Middle frontal gyrus (tissue), 1 donor: ENCODE measurements around the gene EPB42.

Experiments used
- DNase-seq: peaks from one replicate; pipeline ENCODE4 v3.0.0-alpha.2; 2015; ENCODE audit warnings: low spot score; ENCODE audit errors: extremely low spot score

EPB42 gene

DNA sequence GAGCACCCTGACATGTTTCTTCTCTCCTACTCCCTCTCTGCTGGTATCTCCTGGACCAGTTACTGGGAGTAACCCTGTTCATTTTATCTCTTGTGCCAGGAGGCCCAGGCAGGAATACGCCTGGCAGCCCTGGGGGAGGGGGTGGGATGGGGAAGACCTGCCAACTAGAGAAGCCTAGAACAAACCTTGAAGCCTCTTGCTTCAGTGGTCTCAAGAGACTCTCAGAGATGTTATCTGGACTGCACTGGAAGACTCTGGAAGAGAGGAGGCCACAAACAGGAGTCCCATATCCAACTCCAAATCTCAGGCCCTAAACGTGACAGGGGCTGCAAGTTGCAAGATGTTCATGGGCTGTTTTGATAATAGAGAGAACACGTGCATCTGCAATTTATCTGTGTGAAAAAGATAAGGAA is at the start of gene EPB42:
EPB42 (minus strand) TSS at position 28 of the 413 bp plus-strand sequence. CDS start 193 bp downstream, outside the sequence.
- no peak for DNase-seq

DNA sequence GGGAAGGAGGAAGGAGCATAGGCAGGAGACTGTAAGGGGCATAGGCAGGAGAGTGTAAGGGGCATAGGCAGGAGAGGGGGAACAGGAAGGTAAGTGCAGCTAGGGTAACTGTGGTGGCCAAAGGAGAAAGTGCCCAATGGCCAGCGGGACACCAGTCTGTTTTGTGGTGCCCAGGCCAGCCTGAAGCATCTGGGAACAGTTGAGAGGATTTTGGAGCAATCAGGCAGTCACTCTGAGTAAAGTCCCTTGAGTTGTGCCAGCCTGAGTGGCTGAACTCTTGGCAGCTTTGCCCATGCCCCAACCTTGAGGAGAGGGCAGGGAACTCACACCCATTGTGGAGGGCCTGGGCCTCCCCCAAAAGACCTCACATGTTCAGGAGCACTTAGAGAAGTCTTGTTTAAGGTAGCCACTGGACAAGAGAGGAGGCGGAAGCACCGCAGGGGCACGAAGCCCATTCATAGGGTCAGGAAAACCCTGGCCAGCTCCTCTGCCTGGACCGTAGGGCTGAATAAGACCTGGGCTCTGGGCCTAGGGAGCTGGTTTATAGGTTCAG is 49.4 kb upstream of the EPB42 start:
- no peak for DNase-seq

DNA sequence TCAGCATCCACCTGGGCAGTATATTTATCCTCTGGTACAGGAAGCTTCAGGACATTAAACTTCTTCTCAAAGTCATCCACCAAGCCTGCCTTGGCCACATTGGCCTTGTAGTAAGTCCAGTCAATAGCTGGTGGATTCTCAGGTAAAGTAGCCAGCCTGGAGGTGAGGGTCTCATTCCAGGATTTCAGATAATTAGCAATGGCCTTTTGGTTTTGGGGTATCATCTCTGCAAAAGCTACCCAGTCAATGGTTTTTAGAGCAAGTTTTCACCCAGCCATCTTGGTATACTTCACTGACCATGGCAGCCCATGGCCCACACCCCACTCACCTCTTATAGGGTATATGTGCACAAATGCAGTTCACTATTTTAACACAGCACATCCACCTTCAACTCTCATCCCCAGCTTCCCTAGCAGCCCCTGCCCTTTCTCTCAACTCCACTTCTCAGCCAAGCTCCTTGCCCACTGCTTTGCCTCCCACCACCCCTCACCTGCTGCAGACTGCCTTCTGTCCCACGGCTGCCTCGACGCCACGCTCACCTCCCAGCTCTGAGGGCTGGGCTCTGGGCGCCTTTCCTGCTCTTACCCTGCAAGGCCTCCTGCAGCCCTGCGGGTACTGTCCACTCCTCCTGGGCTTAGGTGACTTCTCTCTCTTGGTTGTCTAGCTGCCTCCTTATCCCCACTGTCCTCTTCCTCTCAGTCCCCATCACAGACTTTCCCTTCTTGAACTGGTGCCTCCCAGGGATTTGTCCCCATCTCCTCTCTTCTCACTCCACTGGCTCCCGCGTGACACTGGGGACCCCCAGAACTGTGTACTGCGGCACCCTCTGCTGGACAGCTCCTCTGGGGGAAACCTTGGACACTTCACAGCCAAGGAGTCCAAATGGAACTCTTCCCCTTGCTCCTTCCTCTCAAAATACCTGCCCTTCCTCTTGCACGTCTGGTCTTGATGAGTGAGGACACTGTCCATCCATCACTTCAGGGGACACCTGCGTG is 47.6 kb upstream of the EPB42 start:
- DNase-seq: no peak

DNA sequence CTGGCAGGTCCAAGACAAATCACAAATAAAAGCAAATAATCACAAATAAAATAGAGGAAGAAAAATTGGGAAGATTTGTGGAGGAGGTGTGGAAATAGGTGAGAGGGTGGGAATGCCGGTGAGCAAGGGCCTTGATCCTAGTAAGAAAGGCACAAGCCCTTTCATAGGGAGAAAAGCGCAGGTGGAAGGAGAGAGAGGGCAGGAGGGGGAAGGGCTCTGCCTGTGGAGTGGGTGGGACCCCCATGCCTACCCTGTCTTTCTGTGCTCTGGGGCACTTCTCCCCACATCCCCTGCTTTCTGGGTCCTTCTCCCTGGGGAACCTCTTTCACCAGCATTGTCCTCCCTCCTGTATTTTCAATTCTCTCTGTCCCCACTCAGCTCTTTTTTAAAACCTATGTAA is 46.6 kb upstream of the EPB42 start:
- no peak for DNase-seq

DNA sequence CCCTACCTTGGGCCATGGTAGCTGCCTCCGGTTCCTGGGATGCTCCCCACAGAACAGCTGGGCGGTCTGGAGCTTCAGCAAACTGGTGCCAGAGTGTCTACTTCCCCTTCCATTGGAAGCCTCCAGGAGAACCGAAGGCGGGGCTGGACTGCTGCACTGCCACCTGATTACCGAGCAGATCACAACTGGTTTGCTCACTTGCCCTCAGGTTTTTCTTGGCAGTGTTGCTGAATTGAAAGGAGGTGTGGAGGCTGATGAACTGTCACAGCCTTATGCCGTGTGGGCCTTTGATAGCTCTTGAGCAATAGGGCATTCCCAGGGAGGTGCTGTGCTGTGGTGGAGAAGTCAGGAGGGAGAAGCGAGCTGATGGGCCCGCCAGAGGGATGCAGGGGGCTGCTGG is 46.0 kb upstream of the EPB42 start, which contains the start of gene TGM5:
TGM5 (minus strand) TSS at position 95 of the 400 bp plus-strand sequence; CDS start at position 16, 79 bp downstream.
- DNase-seq: no peak

DNA sequence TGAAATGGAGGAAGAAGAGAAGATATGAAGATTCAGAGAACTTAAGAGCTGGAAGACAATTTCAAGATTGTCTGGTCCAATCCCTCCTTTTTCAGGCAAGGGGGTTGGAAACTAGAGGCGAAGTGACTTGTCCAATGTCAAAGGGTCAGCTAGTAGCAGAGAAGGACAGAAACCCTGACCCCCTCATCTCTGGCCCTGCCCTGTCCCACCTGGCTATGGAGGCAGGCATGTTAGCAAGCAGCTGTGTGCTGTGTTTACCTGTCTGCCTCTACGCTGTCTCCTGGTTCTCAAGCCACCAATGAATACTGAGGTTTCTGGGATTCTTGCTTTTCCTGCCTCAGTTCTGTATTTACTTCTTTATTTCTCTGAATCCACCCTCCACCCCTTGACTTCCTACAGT is 45.6 kb upstream of the EPB42 start:
- no peak for DNase-seq

DNA sequence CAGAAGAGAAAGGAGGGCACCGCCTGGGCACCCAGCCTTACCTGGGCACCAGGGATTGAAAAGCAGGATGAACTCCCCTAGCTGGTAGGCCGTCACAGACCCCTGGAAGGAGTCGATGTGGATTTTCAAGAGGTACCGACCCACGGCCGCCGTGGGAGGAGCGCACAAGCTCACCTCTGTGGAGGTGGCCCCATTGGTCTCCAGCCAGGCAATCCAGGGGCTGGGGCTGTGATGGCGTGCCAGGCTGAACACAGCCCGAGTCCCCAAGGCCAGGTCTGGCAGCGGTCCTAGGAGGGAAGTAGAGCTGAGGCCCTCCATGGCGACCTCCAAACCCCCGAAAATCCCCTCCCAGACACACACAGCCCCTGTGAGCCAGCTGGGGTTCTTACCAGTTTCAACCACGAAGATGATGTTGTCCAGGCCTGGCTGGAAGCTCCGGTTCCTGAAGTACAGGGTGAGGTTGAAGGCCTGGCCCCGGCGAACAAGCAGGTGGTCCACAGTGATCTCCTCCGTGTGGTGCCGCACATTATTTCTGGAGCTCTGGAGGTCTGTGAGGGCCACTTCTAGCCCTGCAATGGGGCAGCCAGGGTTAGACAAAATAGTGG is 39.3 kb upstream of the EPB42 start:
- no peak for DNase-seq

DNA sequence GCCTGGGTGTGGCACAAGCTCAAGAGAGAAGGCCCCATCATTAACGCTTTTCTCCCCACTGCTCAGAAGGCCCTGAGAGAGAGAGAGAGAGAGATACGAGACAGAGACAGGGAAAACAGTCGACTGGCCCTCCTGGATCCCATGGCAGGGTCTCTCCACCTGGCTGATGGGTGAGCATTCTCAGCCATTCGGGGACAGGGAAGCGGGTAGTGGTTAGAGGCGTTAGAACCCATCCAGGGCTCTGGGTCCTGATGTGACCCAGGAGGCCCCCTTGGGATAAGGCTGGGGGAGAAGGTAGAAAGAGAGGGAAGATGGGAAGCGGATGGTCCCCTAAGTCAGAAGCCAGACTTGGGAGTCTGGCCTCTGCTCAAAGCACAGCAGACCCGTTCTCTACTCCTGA is 38.0 kb upstream of the EPB42 start:
- no peak for DNase-seq

DNA sequence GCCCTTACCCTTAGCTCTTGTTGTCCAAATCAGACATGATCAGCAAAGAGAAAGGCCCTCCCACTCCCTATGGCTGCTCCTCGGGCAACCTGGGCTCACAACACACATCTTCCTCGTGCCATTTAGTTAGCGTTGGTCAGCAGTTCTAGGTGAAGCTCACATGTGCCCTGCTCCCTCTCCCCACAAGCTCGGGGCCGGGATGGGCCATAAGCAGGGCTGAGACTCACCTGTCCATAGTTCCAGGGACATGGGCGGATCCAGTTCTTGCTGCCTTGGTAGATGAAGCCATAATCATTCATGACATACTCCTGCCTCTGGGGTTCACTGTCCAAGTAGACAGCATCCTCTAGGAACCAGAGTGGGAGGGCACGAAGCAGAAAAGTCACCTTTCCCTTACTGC is 35.5 kb upstream of the EPB42 start:
- no peak for DNase-seq

DNA sequence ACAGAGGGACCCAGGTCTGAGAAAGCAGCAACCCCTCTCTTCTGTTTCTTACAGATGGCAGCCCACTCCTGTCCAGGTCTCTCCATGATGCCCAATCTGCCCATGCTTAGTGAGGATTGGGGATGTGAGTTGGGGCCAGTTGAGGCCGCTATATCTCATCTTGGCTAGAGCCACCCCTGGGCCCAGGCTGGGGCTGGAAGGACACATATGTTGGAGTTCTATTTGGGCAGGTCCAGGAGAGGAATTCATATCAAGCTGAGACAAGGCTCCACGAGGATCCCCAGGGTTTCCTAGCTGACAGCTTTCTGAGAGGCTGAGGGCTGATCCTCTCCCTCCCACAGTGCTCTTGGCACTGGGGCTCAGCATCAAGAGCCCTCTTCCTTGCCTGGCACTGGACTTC is 34.6 kb upstream of the EPB42 start:
- no peak for DNase-seq

DNA sequence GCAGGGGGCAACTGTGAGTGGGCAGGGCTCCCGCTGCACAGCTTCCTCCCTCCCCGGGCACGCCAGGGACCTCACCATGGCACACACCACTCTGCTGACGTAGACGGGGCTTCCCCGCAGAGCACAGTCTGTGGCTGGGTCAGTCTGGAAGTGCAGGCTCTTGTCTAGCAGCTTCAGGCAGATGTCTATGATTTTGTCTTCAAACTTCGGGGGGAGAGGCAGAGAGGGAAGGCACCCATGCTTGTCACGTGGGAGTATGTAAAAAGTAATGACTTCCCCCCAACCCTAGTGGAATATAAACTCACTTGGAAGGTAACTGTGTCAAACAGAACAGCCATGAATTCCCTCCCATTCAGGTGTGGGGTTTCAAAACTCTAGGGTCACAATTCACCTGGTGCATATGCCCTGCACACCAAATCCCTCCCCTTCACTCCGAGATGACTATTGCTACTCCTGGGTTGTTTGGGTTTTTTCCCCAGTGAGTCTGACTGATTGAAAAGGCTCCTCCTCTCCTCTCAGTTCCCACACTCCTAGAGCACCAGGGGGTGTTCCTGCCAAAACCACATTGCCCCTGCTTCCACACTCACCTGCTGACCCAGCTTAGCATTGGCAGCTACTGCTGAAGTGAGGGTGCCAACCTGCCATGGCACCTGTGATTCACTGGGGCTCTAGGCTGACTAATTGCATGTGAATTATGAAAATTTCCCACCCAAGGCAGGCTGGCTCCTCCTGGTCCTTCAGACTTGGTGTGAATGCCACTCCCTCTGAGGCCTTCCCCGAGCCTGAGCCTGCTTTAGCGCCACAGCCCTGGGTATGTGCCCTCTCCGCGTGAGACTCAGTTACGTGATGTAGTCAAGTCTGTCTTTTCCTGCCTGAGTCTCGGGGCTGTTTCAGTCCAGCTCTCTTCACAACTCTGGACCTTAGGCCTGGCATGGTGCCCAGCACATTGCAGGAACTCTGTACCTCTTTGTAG is 32.9 kb upstream of the EPB42 start:
- no peak for DNase-seq

DNA sequence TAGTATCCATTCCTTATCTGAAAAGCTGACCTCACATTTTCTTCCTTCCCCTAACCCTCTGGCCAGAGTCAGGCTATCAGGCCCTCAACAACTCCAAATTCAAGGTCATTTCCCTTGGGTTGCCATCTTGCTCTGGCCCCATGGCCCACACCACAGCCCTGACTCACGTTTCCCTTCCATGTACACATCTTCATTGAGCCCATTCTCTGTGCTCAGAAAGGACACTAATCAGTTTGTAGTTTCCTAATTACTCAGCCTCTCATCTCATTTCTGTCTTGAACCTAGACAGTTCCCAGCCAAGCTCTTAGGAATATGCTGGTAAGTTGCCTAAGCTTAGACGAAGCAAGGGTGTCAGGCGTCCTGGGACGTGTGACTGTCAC is 31.0 kb upstream of the EPB42 start:
- no peak for DNase-seq

DNA sequence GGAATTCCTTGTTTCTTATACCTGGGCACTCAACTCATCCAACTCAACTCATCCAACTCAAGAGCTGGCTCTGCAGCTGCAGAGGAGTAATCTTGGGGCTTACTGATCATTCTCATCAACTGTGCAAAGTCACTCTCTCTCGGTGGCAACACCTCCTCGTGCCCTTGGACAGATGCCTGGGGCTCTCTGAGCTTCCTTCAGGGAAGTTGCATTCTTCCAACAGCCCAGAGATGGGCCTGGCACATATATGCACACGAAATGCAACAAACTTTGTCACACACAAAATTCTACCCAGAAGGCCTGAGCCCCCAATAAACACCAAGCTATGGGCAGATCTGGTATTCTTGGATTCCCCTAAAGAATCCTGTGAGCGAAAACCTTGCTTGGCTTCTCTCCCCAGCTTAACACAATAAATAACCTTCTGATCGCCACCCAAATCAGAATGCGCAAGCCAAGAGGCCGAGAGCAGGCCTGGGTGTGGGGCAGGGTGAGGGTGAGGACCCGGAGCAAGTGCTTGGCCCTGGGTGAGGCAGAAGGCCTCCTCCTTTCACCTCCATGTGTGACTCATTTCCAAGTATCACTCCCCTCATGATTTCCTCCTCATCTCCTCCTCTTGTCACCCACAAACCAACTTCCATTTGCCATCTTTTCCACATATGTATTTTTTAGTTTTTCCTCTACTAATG is 30.5 kb upstream of the EPB42 start:
- DNase-seq: no peak

DNA sequence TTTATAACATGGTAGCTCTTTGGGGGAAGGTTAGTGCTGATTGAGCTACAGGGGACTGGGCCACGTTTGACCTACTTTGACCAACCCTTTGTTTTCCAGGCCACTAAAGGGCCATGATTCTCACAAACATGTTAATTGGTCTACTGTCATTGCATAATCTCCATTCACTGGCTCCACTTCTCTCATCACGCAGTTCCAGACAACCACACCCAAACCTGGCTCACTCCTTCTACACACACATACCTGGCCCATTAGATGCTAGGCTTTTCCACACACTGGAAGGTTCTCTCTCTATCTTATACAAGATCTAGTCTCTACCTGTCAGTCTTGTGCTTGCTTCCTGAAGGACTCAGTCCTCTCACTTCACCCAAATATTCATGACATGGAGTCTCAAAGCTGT is 30.0 kb upstream of the EPB42 start:
- DNase-seq: no peak

DNA sequence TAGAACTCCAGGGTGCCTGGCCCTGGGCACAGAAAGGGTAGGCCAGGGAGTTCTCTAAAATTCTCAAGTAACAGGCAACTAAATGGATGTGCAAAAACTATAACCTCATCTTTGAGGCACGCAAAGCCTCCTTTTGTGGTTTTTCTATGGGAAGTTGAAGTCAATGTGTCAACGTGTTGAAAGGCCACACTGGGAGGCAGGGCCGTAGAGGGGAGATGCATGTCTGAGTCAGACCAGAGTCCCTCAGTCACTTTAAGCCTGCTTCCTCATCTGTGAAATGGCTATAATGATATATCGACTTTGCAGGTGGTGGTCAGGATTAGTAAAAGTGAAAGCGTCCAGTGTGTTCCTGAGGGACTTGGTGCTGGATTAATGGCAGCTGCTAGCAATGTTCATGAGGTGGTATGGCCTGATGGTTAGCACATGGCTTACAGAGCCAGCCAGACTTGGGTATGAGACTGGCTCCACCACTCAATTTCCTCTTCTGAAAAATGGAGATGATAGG is 28.9 kb upstream of the EPB42 start:
- DNase-seq: no peak

DNA sequence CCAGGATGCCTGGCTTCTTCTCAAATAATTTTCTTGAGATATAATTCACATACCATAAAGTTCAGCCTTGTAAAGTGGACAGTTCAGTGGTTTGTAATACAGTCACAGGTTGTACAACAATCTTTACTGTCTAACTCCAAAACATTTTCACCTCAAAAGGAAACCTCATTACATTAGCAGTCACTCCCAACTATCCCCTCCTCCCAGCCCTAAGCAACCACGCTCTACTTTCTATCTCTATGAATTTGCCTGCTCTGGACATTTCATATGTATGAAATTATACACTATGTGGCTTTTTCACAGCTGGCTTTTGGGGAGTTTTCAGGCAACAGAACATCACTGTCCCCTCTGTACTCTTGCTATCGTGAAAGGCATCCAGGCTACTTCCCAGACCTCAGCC is 28.4 kb upstream of the EPB42 start:
- DNase-seq: no peak

DNA sequence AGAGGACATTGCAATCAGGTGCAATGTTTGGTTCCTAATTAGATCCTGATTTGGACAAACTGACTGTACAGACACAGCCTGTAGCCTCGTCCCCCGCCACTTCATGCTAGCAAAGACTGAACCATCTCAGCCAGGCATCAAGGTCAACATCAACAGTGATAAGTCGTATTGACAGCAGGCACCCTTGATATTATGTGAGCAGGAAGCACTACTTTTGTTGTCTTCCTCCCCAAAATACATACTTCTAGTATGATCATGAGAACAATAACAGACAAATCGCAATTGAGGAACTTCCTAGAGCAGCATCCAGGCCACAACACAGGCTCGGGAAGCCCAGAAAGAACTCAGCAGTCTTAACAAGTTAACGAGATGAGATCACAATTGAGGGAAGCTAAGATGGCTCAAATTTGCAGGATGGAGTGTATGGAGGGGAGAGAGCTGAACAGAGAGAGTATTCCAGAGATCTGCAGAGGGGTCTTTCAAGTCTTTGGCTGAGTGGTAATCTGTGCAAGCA is 25.5 kb upstream of the EPB42 start:
- no peak for DNase-seq

DNA sequence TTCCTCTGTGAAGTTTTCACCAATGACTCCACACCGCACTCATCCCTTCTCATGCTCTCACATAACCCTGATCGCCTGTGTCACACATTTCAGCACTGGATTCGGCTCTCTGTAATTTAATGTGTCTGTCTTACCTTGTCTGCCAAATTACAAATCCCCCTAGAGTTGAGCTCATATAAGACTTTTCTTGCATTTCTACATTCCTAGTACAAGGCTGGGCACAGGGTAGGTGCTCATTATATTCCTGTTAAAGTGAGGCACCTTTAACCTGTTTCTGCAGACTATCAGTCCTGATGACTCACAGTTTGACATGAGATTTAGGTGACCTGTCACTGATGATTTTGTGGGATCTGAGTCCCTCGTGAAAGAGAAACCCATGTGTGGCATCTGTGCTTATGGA is 23.3 kb upstream of the EPB42 start:
- no peak for DNase-seq

DNA sequence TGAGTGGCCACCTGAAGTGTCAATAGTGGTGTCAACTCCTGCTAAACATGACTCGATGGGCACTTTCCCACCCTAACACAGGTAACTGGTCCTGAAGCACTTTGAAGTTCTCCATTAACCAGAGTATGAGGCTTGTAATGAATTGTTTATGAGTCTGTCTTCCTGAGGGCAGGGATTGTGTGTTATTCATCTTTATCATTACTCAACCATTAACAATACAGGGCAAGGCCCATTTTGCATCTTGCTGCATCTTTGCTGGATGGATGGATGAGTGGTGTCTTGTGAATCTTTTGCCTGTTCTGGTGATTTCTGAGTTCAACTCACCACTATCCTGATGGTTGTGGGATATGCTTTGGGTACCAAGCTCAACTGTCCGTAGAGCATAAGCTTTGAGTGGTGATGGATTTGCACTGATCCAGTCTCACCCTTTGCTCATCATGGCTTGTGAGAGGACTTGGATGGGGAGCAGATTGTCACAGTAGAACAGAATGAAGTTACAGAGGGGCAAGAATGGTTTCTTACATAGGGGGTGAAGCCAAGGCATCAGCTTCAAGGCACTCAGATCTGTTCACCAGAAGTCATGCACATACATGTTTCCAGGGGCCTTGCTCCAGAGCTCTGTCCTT is 22.3 kb upstream of the EPB42 start:
- no peak for DNase-seq

DNA sequence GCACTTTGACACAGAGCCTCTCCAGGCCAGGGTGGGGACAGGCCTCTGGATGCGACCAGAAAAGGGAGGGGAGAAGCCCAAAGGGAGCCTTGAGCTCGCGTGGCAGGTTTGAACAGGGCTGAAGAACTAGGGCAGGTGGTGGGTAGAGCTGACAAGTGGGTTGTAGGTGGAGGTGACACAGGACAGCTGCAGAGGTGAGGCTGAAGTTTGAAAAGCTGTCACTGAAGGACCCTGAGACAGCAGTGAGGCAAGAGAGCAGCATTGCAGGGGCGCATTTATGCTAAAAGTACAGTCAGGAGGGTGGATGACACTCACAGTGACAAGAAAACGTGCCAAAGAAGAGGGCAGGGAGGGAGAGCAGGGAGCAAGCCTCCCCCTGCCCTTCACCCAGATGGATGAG is 21.8 kb upstream of the EPB42 start:
- DNase-seq: no peak
